ENCODE measurements around the gene PPID.
"Not testable (repeated sequence)": the region's sequence is repeated elsewhere in the genome, so short reads cannot be mapped to it uniquely, and the experiment has no call there.

PPID gene

GRCh38 chr4:158666892-158667291, 56.3 kb downstream of the PPID start:
- DNase-seq (ENCODE audit: low read depth): no peak

DNA sequence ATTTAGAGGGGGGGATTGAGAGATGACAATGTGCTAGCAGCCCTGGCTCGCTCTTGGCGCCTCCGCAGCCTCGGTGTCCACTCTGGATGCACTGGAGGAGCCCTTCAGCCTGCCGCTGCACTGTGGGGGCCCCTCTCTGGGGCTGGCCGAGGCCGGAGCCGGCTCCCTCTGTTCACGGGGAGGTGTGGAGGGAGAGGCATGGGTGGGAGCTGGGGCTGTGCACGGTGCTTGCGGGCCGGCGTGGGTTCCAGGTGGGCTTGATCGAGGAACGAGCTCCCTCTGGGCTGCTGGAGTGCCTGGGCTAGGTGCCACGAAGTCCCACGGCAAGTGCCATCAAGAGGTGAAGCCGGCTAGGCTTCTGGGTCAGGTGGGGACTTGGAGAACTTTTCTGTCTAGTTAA, 58.4 kb downstream of the PPID start:
- no peak for DNase-seq (ENCODE audit: low read depth)

DNA sequence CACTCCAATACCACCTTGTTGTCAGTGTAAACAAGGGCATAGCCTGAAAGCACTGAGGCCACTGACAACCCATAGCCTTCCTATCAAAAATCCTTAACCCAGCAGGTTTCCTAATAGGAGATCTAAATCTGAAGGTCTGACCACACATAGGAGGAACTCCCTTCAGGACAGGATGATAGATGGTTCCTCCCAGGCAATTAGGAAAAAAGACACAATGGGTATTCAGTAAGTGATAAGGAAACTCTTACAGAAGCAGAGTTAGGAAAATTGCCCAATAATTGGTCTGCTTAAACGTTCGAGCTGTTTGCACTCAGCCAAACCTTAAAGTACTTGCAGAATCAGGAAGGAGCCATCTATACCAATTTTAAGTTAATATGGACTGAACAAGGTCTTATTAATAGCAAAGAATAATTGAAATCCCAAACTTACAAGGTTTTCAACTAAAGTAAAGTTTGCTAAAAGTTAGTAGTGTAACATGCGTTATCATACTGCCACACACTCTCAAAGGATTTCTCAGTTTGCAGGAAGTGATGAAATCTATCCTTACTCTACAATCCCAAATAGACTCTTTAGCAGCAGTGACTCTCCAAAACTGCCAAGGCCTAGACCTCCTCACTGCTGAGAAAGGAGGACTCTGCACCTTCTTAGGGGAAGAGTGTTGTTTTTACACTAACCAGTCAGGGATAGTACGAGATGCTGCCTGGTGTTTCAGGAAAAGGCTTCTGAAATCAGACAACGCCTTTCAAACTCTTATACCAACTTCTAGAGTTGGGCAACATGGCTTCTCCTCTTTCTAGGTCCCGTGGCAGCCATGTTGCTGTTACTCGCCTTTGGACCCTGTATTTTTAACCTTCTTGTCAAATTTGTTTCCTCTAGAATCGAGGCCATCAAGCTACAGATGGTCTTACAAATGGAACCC, 59.2 kb downstream of the PPID start:
- not testable (repeated sequence) for DNase-seq (ENCODE audit: low read depth)

DNA sequence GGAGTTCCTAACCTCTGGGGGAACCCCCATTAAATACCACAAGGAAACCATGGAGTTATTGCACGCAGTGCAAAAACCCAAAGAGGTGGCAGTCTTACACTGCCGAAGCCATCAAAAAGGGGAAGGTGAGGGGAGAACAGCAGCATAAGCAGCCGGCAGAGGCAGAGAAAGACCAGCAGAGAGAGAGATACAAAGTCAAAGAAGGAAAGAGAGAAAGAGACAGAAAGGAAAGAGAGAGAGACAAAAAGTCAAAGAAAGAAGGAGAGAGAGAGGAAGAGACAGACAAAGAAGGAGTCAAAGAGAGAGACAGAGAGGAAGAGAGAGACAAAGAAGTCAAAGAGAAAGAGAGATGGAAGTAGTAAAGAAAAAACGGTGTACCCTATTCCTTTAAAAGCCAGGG, 59.9 kb downstream of the PPID start:
- not testable (repeated sequence) for DNase-seq (ENCODE audit: low read depth)

All from activated T-helper 1 cell treated with Interleukin-2 at 50 U/mL for 16 hours (primary cell).